ENCODE measurements around the gene EBF3. TPM values are rescaled to one million over a fixed set of nuclear protein-coding genes. Genes with fewer than 3 reads are reported as not detected.

EBF3 gene
- total RNA-seq, 1 experiment from 2014 or later = 56.2 TPM

GRCh38 chr10:129870961-129871621 is 93.0 kb downstream of the EBF3 start:
- BruUV-seq (replicated peaks) = no TSS peak
- peaks cover 77% of the 10 kb centered on the region for H3K36me3 ChIP-seq (ENCODE audit: insufficient read depth, low read length, poor library complexity, severe bottlenecking)

DNA sequence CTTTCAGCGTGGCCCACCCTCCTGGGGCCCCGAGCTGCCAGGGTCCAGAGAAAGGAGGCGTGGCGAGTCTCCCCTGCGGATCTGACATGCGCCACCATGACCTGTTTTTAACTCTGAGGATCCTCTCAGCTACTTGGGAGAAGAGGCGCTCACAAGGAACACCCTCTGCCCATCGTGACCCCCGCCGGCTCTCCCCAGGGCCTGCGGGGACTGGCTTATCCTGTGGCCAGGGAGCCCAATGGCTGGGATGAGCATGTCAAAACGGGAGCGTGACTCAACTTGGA is 93.7 kb downstream of the EBF3 start:
- intact Hi-C loops (cut with micrococcal nuclease; ENCODE audit: unreplicated experiment) = no loop called here
- POLR2A ChIA-PET (ENCODE audit: low non-redundant PET) = no interaction called here

More at GRCh38 chr10:129870961-129871621, 93.0 kb downstream of the EBF3 start:
- POLR2A ChIA-PET (ENCODE audit: low non-redundant PET) = no interaction called here
- CTCF ChIA-PET = no interaction called here
- DNase-seq (ENCODE audit: low spot score) = no peak
- Histone ChIP-seq H3K9me3 (ENCODE audit: low read depth, low read length, poor library complexity, severe bottlenecking) (no peaks in the 10 kb centered on the region), H3K27me3 (replicated peaks; ENCODE audit: insufficient read depth, low read depth, low read length, poor library complexity) (no peaks in the 10 kb centered on the region), H3K4me3 (ENCODE audit: low read depth, low read length, poor library complexity, severe bottlenecking) (no peak overlapping the region), H3K4me1 (ENCODE audit: insufficient read depth, low read length, poor library complexity, severe bottlenecking) (peaks cover 7% of the 10 kb centered on the region), H3K27ac (ENCODE audit: low read depth, low read length, poor library complexity, severe bottlenecking) (peak overlapping the region; percentile 54)
- TF ChIP-seq, protein P1, sequence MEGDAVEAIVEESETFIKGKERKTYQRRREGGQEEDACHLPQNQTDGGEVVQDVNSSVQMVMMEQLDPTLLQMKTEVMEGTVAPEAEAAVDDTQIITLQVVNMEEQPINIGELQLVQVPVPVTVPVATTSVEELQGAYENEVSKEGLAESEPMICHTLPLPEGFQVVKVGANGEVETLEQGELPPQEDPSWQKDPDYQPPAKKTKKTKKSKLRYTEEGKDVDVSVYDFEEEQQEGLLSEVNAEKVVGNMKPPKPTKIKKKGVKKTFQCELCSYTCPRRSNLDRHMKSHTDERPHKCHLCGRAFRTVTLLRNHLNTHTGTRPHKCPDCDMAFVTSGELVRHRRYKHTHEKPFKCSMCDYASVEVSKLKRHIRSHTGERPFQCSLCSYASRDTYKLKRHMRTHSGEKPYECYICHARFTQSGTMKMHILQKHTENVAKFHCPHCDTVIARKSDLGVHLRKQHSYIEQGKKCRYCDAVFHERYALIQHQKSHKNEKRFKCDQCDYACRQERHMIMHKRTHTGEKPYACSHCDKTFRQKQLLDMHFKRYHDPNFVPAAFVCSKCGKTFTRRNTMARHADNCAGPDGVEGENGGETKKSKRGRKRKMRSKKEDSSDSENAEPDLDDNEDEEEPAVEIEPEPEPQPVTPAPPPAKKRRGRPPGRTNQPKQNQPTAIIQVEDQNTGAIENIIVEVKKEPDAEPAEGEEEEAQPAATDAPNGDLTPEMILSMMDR (conservative IDR thresholded peaks at IDR 0.05; ENCODE audit: low read depth, low read length) = no peak
- TF ChIP-seq EZH2 (IDR thresholded peaks at IDR 0.05; ENCODE audit: borderline replicate concordance, low read depth, low read length, poor library complexity, severe bottlenecking) = no peak
- intact Hi-C loops (cut with micrococcal nuclease; ENCODE audit: unreplicated experiment) = no loop called here

GRCh38 chr10:129869596-129870473 is 94.2 kb downstream of the EBF3 start:
- Histone ChIP-seq H3K27ac (ENCODE audit: low read depth, low read length, poor library complexity, severe bottlenecking) (no peak overlapping the region), H3K27me3 (replicated peaks; ENCODE audit: insufficient read depth, low read depth, low read length, poor library complexity) (no peaks in the 10 kb centered on the region), H3K9me3 (ENCODE audit: low read depth, low read length, poor library complexity, severe bottlenecking) (no peaks in the 10 kb centered on the region), H3K36me3 (ENCODE audit: insufficient read depth, low read length, poor library complexity, severe bottlenecking) (peaks cover 87% of the 10 kb centered on the region), H3K4me1 (ENCODE audit: insufficient read depth, low read length, poor library complexity, severe bottlenecking) (peaks cover 7% of the 10 kb centered on the region), H3K4me3 (ENCODE audit: low read depth, low read length, poor library complexity, severe bottlenecking) (no peak overlapping the region)
- CTCF ChIA-PET = no interaction called here
- POLR2A ChIA-PET (ENCODE audit: low non-redundant PET) = no interaction called here
- DNase-seq (ENCODE audit: low spot score) = no peak
- intact Hi-C loops (cut with micrococcal nuclease; ENCODE audit: unreplicated experiment) = no loop called here
- BruUV-seq (replicated peaks) = no TSS peak
- no peak for TF ChIP-seq EZH2 (IDR thresholded peaks at IDR 0.05; ENCODE audit: borderline replicate concordance, low read depth, low read length, poor library complexity, severe bottlenecking)
- TF ChIP-seq, protein P1 (conservative IDR thresholded peaks at IDR 0.05; ENCODE audit: low read depth, low read length) = no peak

More for the DNA sequence above, 93.7 kb downstream of the EBF3 start:
- no TSS peak for BruUV-seq (replicated peaks)
- TF ChIP-seq, protein P1 (conservative IDR thresholded peaks at IDR 0.05; ENCODE audit: low read depth, low read length) = no peak
- TF ChIP-seq EZH2 (IDR thresholded peaks at IDR 0.05; ENCODE audit: borderline replicate concordance, low read depth, low read length, poor library complexity, severe bottlenecking) = no peak
- Histone ChIP-seq H3K4me3 (ENCODE audit: low read depth, low read length, poor library complexity, severe bottlenecking) (no peak overlapping the region), H3K27me3 (replicated peaks; ENCODE audit: insufficient read depth, low read depth, low read length, poor library complexity) (no peaks in the 10 kb centered on the region), H3K36me3 (ENCODE audit: insufficient read depth, low read length, poor library complexity, severe bottlenecking) (peaks cover 81% of the 10 kb centered on the region), H3K9me3 (ENCODE audit: low read depth, low read length, poor library complexity, severe bottlenecking) (no peaks in the 10 kb centered on the region), H3K4me1 (ENCODE audit: insufficient read depth, low read length, poor library complexity, severe bottlenecking) (peaks cover 7% of the 10 kb centered on the region), H3K27ac (ENCODE audit: low read depth, low read length, poor library complexity, severe bottlenecking) (peak overlapping the region; percentile 54)
- CTCF ChIA-PET = no interaction called here
- DNase-seq (ENCODE audit: low spot score) = no peak

All from A673 (cell line).